ENCODE measurements around the gene FYN.

FYN gene

DNA sequence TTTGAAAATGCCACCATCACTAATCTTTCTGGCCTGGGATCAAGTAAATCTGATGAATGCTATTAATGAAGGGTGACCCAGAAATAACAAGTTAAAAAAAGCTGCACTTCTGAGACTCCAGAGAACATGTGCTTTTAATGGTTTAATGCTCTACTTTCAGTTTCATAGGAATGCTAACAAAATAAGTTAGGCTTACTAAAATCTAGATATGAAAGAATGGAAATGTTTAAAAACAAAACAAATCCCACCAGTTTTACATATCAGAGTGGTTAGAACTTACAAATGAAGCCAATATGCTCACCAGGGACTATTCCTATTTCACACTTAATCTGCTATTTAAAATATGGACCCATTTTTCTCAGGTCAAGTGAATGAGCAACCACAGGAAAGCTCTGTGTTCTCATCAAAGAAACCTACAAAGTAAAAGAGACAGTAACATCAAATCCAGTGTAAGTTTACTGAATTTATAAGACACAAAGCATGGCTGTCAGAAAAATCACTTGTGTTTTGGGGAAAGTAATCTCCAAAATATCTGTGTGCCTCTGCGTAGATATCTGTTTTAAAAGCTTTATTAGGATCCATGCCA lies 40.3 kb downstream of the FYN start:
- Histone ChIP-seq H3K4me1 (ENCODE audit: control insufficient read depth, insufficient read depth, low read length, poor library complexity, severe bottlenecking) (peaks cover 11% of the 10 kb centered on the region), H3K9me3 (ENCODE audit: control insufficient read depth, low read length) (no peaks in the 10 kb centered on the region), H3K36me3 (ENCODE audit: control insufficient read depth, insufficient read depth, low read length) (peaks cover 47% of the 10 kb centered on the region), H3K27ac (ENCODE audit: low read depth, low read length, severe bottlenecking) (no peak overlapping the region), H3K4me3 (ENCODE audit: extremely low read depth, insufficient read depth, low read length, poor library complexity, severe bottlenecking) (no peak overlapping the region)
- 93% methylated on average over 1 of the region's 1 CpG; no CpG with 5 or more reads in 1 of the 2 experiments for WGBS, 2 experiments (ENCODE audit: insufficient coverage in 2 of 2)

GRCh38 chr6:111831408-111831807 lies 41.8 kb downstream of the FYN start:
- Histone ChIP-seq H3K36me3 (ENCODE audit: control insufficient read depth, insufficient read depth, low read length) (peaks cover 56% of the 10 kb centered on the region), H3K4me1 (ENCODE audit: control insufficient read depth, insufficient read depth, low read length, poor library complexity, severe bottlenecking) (peaks cover 20% of the 10 kb centered on the region), H3K27ac (ENCODE audit: low read depth, low read length, severe bottlenecking) (no peak overlapping the region), H3K4me3 (ENCODE audit: extremely low read depth, insufficient read depth, low read length, poor library complexity, severe bottlenecking) (no peak overlapping the region), H3K9me3 (ENCODE audit: control insufficient read depth, low read length) (no peaks in the 10 kb centered on the region)
- no CpG with 5 or more reads among the region's 2 CpGs for WGBS, 2 experiments (ENCODE audit: insufficient coverage in 2 of 2)

DNA sequence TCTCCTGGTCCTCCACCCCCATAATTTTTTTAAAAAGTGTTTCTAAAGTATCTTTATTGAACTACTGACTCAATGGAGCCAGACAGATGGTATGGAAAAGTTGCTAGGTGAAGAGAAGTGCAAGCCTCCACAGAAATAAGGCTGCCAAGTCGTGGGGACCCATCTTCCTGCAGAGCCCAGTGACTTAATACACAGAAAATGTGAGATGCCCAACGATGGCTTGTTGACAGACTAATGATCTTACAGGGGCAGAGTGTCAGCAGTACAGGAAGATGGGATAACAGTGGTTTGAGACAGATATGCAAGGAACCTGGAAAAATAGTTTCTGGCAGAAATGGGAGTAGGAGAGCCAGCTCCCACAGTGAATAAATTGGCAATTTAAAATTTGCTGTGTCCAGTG lies 43.3 kb downstream of the FYN start:
- Histone ChIP-seq H3K4me1 (ENCODE audit: control insufficient read depth, insufficient read depth, low read length, poor library complexity, severe bottlenecking) (peaks cover 26% of the 10 kb centered on the region), H3K4me3 (ENCODE audit: extremely low read depth, insufficient read depth, low read length, poor library complexity, severe bottlenecking) (no peak overlapping the region), H3K36me3 (ENCODE audit: control insufficient read depth, insufficient read depth, low read length) (peaks cover 49% of the 10 kb centered on the region), H3K27ac (ENCODE audit: low read depth, low read length, severe bottlenecking) (no peak overlapping the region), H3K9me3 (ENCODE audit: control insufficient read depth, low read length) (no peaks in the 10 kb centered on the region)
- 87 to 89% methylated on average over 2 of the region's 2 CpGs for WGBS, 2 experiments (ENCODE audit: insufficient coverage in 2 of 2)

GRCh38 chr6:111829581-111829980 lies 43.7 kb downstream of the FYN start:
- no peak overlapping the region for H3K27ac ChIP-seq (ENCODE audit: low read depth, low read length, severe bottlenecking)
- H3K4me1 ChIP-seq (ENCODE audit: control insufficient read depth, insufficient read depth, low read length, poor library complexity, severe bottlenecking), result peaks cover 30% of the 10 kb centered on the region
- H3K36me3 ChIP-seq (ENCODE audit: control insufficient read depth, insufficient read depth, low read length), result peaks cover 47% of the 10 kb centered on the region
- no peak overlapping the region for H3K4me3 ChIP-seq (ENCODE audit: extremely low read depth, insufficient read depth, low read length, poor library complexity, severe bottlenecking)
- 100% methylated on average over 1 to 3 of the region's 3 CpGs for WGBS, 2 experiments (ENCODE audit: insufficient coverage in 2 of 2)
- no peaks in the 10 kb centered on the region for H3K9me3 ChIP-seq (ENCODE audit: control insufficient read depth, low read length)

- Histone ChIP-seq H3K27ac (ENCODE audit: low read depth, low read length, severe bottlenecking) (no peak overlapping the region), H3K36me3 (ENCODE audit: control insufficient read depth, insufficient read depth, low read length) (peaks cover 40% of the 10 kb centered on the region), H3K4me3 (ENCODE audit: extremely low read depth, insufficient read depth, low read length, poor library complexity, severe bottlenecking) (no peak overlapping the region), H3K9me3 (ENCODE audit: control insufficient read depth, low read length) (no peaks in the 10 kb centered on the region), H3K4me1 (ENCODE audit: control insufficient read depth, insufficient read depth, low read length, poor library complexity, severe bottlenecking) (peaks cover 37% of the 10 kb centered on the region)
- WGBS, 2 experiments (ENCODE audit: insufficient coverage in 2 of 2), result 88 to 100% methylated on average over 1 to 2 of the region's 2 CpGs
Measured at GRCh38 chr6:111828809-111829208, 44.4 kb downstream of the FYN start.

DNA sequence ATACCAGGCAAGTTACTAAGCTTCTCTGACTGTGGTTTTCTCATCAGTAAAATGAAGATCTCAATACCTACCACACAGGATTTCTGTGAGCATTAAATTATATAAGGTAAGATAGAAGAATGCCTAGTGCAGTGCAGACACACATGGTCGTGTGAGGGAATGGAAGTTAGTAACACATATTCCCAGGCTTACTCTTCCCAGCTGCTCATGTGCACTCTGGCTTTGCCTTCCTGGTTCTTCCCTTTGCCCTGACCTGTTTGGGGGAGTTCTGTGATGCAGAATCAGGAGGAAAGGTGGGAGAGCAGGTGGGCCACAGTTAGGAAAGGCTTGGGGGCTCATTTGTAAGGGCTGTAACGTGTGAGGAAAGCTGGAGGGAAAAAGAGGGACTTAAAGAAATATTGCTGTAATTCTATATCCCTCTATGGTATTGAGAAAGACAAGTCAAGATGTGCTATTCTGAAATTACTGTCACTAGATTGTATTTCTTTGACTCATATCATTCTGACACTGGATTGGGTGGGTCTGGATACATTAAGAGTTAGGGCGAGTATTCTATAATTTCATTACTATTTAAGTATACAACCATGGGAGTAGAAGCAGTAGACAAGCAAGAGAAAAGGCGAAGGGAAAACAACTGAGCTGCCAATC lies 47.7 kb downstream of the FYN start:
- Histone ChIP-seq H3K36me3 (ENCODE audit: control insufficient read depth, insufficient read depth, low read length) (peaks cover 26% of the 10 kb centered on the region), H3K4me3 (ENCODE audit: extremely low read depth, insufficient read depth, low read length, poor library complexity, severe bottlenecking) (no peak overlapping the region), H3K4me1 (ENCODE audit: control insufficient read depth, insufficient read depth, low read length, poor library complexity, severe bottlenecking) (peaks cover 46% of the 10 kb centered on the region), H3K27ac (ENCODE audit: low read depth, low read length, severe bottlenecking) (peak overlapping the region; percentile 18), H3K9me3 (ENCODE audit: control insufficient read depth, low read length) (no peaks in the 10 kb centered on the region)
- 92% methylated on average over 2 of the region's 4 CpGs; no CpG with 5 or more reads in 1 of the 2 experiments for WGBS, 2 experiments (ENCODE audit: insufficient coverage in 2 of 2)

GRCh38 chr6:111824608-111825337 lies 48.5 kb downstream of the FYN start:
- H3K27ac ChIP-seq (ENCODE audit: low read depth, low read length, severe bottlenecking), result peak overlapping the region; percentile 58
- 93 to 96% methylated on average over 3 of the region's 4 CpGs for WGBS, 2 experiments (ENCODE audit: insufficient coverage in 2 of 2)
- H3K4me1 ChIP-seq (ENCODE audit: control insufficient read depth, insufficient read depth, low read length, poor library complexity, severe bottlenecking), result peaks cover 43% of the 10 kb centered on the region
- peaks cover 29% of the 10 kb centered on the region for H3K36me3 ChIP-seq (ENCODE audit: control insufficient read depth, insufficient read depth, low read length)
- H3K9me3 ChIP-seq (ENCODE audit: control insufficient read depth, low read length), result peaks cover 2% of the 10 kb centered on the region
- no peak overlapping the region for H3K4me3 ChIP-seq (ENCODE audit: extremely low read depth, insufficient read depth, low read length, poor library complexity, severe bottlenecking)

DNA sequence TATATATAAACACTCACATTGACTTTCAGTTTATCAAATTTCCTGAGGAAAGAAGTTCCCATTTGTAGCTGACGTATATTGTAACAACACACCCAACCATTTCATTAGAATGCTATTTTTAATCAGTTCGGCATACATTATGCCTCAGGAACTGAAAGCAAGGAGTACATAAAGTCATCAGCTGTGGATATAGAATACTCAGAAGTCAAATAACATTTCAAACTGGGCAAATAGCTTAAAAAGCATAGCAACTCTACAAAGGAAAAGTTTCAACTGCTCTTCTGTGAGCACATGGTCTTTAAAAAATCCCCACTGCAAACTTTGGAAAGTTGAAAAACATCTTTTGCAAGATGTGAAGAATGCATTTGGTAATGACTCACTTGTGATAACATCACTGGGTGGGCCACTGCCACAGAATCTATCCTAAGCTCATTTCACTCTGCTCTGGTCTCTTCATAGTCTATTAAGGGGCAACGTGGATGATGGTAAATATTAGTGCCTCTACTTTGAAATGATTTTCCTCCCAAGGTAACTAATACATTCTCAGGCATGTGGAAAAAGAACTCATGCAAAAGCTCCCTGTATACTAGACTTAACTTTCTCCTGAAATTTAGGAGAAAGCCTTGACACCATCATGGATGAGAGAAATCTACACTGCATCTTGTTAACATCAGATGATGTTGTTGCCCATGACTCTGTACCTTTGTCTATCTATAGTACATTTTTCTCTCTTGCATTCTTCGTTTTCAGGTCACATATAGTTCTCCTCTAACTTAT lies 49.2 kb downstream of the FYN start:
- Histone ChIP-seq H3K4me3 (ENCODE audit: extremely low read depth, insufficient read depth, low read length, poor library complexity, severe bottlenecking) (no peak overlapping the region), H3K4me1 (ENCODE audit: control insufficient read depth, insufficient read depth, low read length, poor library complexity, severe bottlenecking) (peaks cover 43% of the 10 kb centered on the region), H3K27ac (ENCODE audit: low read depth, low read length, severe bottlenecking) (peak overlapping the region; percentile 58), H3K9me3 (ENCODE audit: control insufficient read depth, low read length) (peaks cover 8% of the 10 kb centered on the region), H3K36me3 (ENCODE audit: control insufficient read depth, insufficient read depth, low read length) (peaks cover 30% of the 10 kb centered on the region)
- WGBS, 2 experiments (ENCODE audit: insufficient coverage in 2 of 2), result 80 to 96% methylated on average over 2 of the region's 4 CpGs

DNA sequence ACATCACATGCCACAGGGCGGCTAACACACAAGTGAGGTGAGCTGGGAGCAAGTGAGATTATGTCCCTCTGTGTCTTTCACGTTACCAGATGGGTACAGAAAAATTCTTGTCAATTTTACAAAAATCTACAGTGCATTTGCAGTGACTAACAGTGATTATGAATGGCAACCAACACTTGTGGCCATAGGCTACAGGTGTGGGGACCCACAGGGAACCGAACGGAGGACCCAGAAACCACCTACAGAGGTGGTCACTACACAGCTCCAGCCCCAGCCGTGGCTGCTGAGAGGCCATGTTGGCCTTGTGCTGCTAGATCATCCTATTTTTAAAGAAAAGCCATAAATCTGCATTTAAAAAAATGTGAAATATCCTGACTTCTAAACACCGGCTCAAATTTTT lies 50.2 kb downstream of the FYN start:
- H3K27ac ChIP-seq (ENCODE audit: low read depth, low read length, severe bottlenecking), result no peak overlapping the region

GRCh38 chr6:111819458-111819857 lies 53.8 kb downstream of the FYN start:
- Histone ChIP-seq H3K36me3 (ENCODE audit: control insufficient read depth, insufficient read depth, low read length) (peaks cover 19% of the 10 kb centered on the region), H3K4me3 (ENCODE audit: extremely low read depth, insufficient read depth, low read length, poor library complexity, severe bottlenecking) (no peak overlapping the region), H3K4me1 (ENCODE audit: control insufficient read depth, insufficient read depth, low read length, poor library complexity, severe bottlenecking) (peaks cover 14% of the 10 kb centered on the region), H3K27ac (ENCODE audit: low read depth, low read length, severe bottlenecking) (no peak overlapping the region), H3K9me3 (ENCODE audit: control insufficient read depth, low read length) (peaks cover 8% of the 10 kb centered on the region)
- WGBS, 2 experiments (ENCODE audit: insufficient coverage in 2 of 2), result 90 to 95% methylated on average over 1 to 2 of the region's 3 CpGs

More for the DNA sequence above, 50.2 kb downstream of the FYN start:
- WGBS, 2 experiments (ENCODE audit: insufficient coverage in 2 of 2), result 92 to 100% methylated on average over 2 to 3 of the region's 6 CpGs
- peaks cover 43% of the 10 kb centered on the region for H3K4me1 ChIP-seq (ENCODE audit: control insufficient read depth, insufficient read depth, low read length, poor library complexity, severe bottlenecking)
- H3K36me3 ChIP-seq (ENCODE audit: control insufficient read depth, insufficient read depth, low read length), result peaks cover 25% of the 10 kb centered on the region
- peaks cover 8% of the 10 kb centered on the region for H3K9me3 ChIP-seq (ENCODE audit: control insufficient read depth, low read length)
- no peak overlapping the region for H3K4me3 ChIP-seq (ENCODE audit: extremely low read depth, insufficient read depth, low read length, poor library complexity, severe bottlenecking)
